ENCODE measurements around the gene EXOSC5. TPM values are rescaled to one million over a fixed set of nuclear protein-coding genes. Genes with fewer than 3 reads are reported as not detected.

Gene EXOSC5
- total and polyA plus RNA-seq, 2 of the 13 experiments (the other 11 are each of a cell fraction or from before 2014, with no cell fraction given) = 24.1 to 26.5 TPM

DNA sequence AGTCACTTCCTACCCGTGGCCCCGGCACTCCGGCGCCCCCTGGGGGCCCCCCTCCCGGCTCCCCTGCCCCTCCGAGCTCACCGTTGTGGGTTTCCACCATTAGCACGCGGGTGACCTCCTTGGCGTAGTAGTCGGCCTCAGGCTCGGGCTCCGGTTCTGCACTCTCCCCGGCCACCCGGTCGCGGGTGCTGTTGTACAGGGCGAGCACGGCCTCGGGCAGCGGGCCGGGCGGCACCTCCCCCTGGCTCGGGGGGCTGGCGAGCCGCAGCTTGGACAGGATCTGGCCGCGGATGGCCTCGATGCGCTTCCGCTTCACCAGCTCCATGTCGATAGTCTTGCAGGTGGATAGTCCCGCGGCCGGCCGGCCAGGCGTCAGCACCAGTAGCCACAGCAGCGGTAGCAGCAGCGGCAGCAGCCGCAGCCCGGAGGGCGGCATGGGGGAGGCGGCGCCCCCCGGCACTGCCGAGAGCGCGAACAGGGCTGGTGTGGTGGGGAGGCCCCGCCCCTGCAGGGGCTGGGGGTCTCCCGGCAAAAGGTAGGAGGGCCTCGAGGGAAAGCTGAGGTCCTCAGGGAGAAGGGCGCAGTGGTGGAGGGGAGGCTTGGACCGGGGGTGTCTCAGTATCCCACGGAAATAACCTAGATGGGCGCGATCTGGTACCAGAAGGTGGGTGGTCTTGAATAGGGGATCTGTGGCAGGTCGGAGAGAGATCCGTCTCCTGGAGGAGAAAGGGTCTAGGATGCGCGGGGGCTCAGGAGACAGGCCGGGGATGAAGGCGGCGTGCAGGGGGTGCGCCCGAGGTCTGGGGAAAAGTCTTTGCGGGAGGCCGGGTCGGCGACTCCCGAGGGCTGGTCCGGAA, 44.3 kb downstream of the EXOSC5 start (continued):
- TF ChIP-seq ZNF224 (CRISPR knock-in tag; IDR thresholded peaks at IDR 0.05) = no peak
- no peak for TF ChIP-seq NBN (conservative IDR thresholded peaks at IDR 0.05)
- TF ChIP-seq, protein P1, sequence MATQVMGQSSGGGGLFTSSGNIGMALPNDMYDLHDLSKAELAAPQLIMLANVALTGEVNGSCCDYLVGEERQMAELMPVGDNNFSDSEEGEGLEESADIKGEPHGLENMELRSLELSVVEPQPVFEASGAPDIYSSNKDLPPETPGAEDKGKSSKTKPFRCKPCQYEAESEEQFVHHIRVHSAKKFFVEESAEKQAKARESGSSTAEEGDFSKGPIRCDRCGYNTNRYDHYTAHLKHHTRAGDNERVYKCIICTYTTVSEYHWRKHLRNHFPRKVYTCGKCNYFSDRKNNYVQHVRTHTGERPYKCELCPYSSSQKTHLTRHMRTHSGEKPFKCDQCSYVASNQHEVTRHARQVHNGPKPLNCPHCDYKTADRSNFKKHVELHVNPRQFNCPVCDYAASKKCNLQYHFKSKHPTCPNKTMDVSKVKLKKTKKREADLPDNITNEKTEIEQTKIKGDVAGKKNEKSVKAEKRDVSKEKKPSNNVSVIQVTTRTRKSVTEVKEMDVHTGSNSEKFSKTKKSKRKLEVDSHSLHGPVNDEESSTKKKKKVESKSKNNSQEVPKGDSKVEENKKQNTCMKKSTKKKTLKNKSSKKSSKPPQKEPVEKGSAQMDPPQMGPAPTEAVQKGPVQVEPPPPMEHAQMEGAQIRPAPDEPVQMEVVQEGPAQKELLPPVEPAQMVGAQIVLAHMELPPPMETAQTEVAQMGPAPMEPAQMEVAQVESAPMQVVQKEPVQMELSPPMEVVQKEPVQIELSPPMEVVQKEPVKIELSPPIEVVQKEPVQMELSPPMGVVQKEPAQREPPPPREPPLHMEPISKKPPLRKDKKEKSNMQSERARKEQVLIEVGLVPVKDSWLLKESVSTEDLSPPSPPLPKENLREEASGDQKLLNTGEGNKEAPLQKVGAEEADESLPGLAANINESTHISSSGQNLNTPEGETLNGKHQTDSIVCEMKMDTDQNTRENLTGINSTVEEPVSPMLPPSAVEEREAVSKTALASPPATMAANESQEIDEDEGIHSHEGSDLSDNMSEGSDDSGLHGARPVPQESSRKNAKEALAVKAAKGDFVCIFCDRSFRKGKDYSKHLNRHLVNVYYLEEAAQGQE (IDR thresholded peaks at IDR 0.05; ENCODE audit: borderline replicate concordance in 1 of 2, low read depth in 1 of 2, low read length in 2 of 2) = no peak
- TF ChIP-seq U2AF2 (IDR thresholded peaks at IDR 0.05; ENCODE audit: low read depth, low read length) = no peak
- TF ChIP-seq, protein P2, sequence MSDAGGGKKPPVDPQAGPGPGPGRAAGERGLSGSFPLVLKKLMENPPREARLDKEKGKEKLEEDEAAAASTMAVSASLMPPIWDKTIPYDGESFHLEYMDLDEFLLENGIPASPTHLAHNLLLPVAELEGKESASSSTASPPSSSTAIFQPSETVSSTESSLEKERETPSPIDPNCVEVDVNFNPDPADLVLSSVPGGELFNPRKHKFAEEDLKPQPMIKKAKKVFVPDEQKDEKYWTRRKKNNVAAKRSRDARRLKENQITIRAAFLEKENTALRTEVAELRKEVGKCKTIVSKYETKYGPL (CRISPR knock-in tag; IDR thresholded peaks at IDR 0.05) = 0 out of 2 replicates have a peak, but pooled peaks have one; percentile 53
- peak; percentile 47; the same call in 1 of the 2 replicates for TF ChIP-seq TAF1 (CRISPR knock-in tag; IDR thresholded peaks at IDR 0.05)
- TF ChIP-seq ZNF160 (CRISPR knock-in tag; IDR thresholded peaks at IDR 0.05) = 0 out of 2 replicates have a peak, but pooled peaks have one; percentile 30
- peak; percentile 33; the same call in 1 of the 2 replicates for TF ChIP-seq IRF2 (CRISPR knock-in tag; IDR thresholded peaks at IDR 0.05)
- TF ChIP-seq ZNF354B (CRISPR knock-in tag; IDR thresholded peaks at IDR 0.05) = 0 out of 2 replicates have a peak, but pooled peaks have one; percentile 42
- TF ChIP-seq ZNF605 (CRISPR knock-in tag; IDR thresholded peaks at IDR 0.05) = no peak; the same call in 1 of the 2 replicates
- TF ChIP-seq SP4 (CRISPR knock-in tag; IDR thresholded peaks at IDR 0.05) = no peak; the same call in 1 of the 2 replicates
- 0 out of 2 replicates have a peak, but pooled peaks have one; percentile 6 for TF ChIP-seq FOSL2 (CRISPR knock-in tag; IDR thresholded peaks at IDR 0.05)
- TF ChIP-seq SALL2 (CRISPR knock-in tag; IDR thresholded peaks at IDR 0.05) = no peak
- TF ChIP-seq, protein P3, sequence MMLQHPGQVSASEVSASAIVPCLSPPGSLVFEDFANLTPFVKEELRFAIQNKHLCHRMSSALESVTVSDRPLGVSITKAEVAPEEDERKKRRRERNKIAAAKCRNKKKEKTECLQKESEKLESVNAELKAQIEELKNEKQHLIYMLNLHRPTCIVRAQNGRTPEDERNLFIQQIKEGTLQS (CRISPR knock-in tag; IDR thresholded peaks at IDR 0.05) = no peak
- TF ChIP-seq ZNF644 (CRISPR knock-in tag; IDR thresholded peaks at IDR 0.05; ENCODE audit: low read depth) = no peak
- TF ChIP-seq, protein P4, sequence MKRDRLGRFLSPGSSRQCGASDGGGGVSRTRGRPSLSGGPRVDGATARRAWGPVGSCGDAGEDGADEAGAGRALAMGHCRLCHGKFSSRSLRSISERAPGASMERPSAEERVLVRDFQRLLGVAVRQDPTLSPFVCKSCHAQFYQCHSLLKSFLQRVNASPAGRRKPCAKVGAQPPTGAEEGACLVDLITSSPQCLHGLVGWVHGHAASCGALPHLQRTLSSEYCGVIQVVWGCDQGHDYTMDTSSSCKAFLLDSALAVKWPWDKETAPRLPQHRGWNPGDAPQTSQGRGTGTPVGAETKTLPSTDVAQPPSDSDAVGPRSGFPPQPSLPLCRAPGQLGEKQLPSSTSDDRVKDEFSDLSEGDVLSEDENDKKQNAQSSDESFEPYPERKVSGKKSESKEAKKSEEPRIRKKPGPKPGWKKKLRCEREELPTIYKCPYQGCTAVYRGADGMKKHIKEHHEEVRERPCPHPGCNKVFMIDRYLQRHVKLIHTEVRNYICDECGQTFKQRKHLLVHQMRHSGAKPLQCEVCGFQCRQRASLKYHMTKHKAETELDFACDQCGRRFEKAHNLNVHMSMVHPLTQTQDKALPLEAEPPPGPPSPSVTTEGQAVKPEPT (CRISPR knock-in tag; IDR thresholded peaks at IDR 0.05; ENCODE audit: low read depth) = no peak
- TF ChIP-seq, protein P5, sequence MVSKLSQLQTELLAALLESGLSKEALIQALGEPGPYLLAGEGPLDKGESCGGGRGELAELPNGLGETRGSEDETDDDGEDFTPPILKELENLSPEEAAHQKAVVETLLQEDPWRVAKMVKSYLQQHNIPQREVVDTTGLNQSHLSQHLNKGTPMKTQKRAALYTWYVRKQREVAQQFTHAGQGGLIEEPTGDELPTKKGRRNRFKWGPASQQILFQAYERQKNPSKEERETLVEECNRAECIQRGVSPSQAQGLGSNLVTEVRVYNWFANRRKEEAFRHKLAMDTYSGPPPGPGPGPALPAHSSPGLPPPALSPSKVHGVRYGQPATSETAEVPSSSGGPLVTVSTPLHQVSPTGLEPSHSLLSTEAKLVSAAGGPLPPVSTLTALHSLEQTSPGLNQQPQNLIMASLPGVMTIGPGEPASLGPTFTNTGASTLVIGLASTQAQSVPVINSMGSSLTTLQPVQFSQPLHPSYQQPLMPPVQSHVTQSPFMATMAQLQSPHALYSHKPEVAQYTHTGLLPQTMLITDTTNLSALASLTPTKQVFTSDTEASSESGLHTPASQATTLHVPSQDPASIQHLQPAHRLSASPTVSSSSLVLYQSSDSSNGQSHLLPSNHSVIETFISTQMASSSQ (IDR thresholded peaks at IDR 0.05; ENCODE audit: low read depth) = no peak
- TF ChIP-seq, protein P5 (CRISPR knock-in tag; IDR thresholded peaks at IDR 0.05; ENCODE audit: borderline replicate concordance) = no peak
